Left lobe of liver (tissue), 2 donors: ENCODE measurements around the gene KHNYN. TPM values are rescaled to one million over a fixed set of nuclear protein-coding genes. Genes with fewer than 3 reads are reported as not detected.
"Not testable (repeated sequence)": the region's sequence is repeated elsewhere in the genome, so short reads cannot be mapped to it uniquely, and the experiment has no call there.

ENCODE experiments used
- ATAC-seq: fragments of 200-7000 bp; cut with Tn5 transposase; one replicate; pipeline ENCODE4 v1.9.1; 2020; ENCODE audit warnings: mild to moderate bottlenecking, moderate library complexity
- DNase-seq: peaks from one replicate; pipeline ENCODE4 v3.0.0-alpha.2; 2020; ENCODE audit warnings: low spot score
- total RNA-seq: library from RNA; stranded (reverse); gene quantifications from one replicate; pipeline ENCODE4 v1.2.1, GENCODE V29; 2021
- donor health status: DM: no; HTN: no; CAD: no; lungs with moderate emphysema.
- donor health status: DM: no; HTN: yes; CAD: no.

KHNYN gene
- total RNA-seq = 29.3 TPM

GRCh38 chr14:24429395-24430142, at the start of gene KHNYN, which contains the start of gene CBLN3:
Gene KHNYN (plus strand): TSS chr14:24429954. CDS start chr14:24430731, 777 bp downstream.
Gene CBLN3 (minus strand): TSS chr14:24429668. CDS start chr14:24429054, 614 bp downstream.
- DNase-seq = peak; percentile 90
- ATAC-seq = peak; percentile 74

DNA sequence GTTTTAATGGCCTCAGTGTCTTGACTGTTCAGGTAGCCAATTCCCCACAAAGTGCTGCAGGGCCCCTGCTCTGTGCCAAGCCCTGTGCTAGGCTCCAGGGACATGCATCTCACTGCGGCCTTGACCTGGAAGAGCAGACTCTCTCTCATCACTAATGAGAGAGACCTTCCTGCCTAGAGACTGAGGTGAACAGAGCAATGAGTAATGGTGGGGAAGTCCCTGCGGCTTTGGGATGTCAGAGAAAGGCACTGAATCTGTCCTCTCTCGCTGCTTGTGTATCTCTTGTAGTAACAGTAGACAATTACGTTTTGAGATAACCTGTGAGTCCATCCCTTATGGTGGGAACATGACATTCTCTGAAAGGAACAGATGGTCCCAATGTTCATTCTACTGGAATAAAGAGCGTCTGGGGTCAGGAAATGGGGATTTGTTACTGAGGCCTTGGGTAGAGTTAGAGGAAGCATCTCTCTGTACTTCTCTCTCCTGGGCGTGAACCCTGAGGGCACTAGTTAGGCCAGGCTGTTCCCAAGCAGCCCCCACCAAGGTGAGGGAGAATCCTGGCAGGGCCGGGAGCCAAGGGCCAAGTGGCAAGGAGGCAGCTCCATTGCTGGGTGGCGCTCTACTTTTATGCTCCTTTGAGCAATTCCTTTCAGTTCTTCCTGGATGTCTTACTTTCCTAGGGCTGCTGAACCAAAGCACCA, 48.2 kb upstream of the KHNYN start:
- DNase-seq (no peak), ATAC-seq (no peak)

DNA sequence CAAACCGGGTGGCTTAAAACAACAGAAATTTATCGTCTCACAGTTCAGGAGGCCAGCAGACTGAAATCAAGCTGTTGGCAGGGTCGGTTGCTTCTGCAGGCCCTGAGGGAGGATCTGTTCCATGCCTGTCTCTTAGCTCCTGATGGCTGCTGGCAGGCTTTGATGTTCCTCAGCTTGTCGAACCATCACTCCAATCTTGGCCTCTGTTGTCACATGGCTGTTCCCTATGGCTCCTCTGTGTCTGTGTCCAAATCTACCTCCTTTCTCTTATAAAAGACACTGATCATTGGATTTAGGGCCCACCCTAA, 47.7 kb upstream of the KHNYN start:
- DNase-seq (no peak), ATAC-seq (no peak)

- no peak for ATAC-seq
- DNase-seq = no peak
These were observed 45.6 kb upstream of the KHNYN start for GRCh38 chr14:24384169-24384568.

DNA sequence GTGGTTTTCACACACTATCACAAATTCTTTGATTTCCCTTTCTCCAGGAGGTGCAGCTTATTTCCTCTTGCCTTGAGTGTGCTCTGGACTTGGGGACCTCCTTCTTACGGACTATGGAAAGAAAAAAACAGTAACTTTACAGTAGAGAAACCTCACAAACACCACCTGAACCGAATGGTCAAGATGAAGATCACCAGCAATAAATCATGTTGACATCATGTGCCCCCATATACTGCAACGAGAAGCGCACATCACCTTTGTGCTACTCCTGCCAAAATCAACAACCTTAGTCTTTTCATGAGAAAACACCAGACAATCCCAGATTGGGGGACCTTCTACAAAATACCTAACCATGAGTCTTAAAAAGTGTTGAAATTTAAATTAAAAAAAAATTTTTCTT, 44.2 kb upstream of the KHNYN start:
- no peak for DNase-seq
- no peak for ATAC-seq

- ATAC-seq (no peak), DNase-seq (no peak)
These were observed 42.8 kb upstream of the KHNYN start for GRCh38 chr14:24387009-24387345.

DNA sequence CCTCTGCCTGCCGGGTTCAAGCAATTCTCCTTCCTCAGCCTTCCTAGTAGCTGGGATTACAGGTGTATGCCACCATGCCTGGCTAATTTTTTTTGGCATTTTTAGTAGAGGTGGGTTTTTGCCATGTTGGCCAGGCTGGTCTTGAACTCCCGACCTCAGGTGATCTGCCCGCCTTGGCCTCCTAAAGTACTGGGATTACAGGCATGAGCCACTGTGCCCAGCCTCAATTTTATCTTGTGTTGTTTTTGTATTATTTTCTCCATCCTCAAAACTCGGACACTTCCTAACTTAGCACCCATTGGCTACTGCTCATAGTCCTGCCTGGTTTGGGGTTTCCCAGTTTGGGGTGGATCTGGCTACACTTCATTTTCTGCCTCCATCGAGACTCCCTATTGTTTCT, 42.2 kb upstream of the KHNYN start:
- DNase-seq, ATAC-seq: not testable (repeated sequence)

GRCh38 chr14:24388474-24389179, 41.1 kb upstream of the KHNYN start:
- no peak for ATAC-seq
- DNase-seq = no peak

GRCh38 chr14:24389226-24389848, 40.4 kb upstream of the KHNYN start:
- DNase-seq = no peak
- ATAC-seq = peak; percentile 7

DNA sequence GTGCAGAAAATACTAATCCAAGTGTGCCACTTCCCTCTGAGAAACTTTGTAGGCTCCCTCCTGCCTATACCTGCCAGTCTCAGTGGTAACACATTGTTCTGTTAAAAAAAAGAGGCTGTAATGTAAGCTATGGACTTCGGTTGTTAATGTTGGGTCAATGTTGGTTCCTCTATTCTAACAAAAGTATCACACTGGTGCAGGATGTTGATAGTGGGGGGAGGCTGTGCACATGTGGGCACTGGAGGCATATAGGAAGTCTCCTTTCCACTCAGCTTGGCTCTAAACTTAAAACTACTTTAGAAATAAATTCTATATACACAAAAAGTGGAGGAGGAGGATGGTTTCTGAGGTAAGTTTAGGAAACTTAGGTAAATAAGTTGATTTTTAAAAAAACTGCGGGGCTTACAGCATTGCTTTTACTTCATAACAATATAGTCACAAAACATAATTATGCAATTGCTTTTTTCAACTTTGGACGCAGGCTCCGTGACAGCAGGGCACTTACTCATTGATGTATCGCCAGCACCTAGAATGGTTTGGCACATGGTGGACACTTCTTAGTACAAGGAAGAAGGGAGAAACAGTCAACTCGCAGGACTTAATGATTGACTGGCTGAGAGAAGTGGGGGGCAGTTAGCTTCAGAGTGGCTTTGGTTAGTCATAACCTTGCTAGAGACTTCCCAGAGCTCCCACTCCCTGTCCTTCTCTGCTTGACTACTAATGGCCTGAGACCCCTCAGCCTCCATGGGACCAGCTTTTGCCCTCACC, 38.9 kb upstream of the KHNYN start:
- ATAC-seq (no peak), DNase-seq (no peak)

GRCh38 chr14:24392325-24393091, 37.2 kb upstream of the KHNYN start:
- ATAC-seq (no peak), DNase-seq (no peak)

DNA sequence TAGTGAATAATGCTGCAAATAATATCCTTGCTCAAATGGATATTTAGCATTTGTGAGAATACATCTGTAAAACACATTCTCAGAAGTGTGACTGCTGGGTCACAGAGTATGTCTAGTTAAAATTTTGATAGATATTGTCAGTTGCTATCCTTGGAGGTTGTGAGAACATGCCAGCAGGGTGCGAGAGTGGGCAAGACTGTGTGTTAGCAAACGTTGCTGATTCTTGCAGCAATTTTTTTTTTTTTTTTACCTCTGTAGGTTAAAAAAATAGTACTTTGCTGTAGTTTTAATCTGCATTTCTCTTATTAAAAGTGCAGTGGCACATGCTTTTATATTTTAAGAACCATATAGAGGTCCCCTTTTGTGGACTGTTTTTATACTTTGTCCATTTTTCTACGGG, 35.5 kb upstream of the KHNYN start:
- DNase-seq (no peak), ATAC-seq (no peak)

DNA sequence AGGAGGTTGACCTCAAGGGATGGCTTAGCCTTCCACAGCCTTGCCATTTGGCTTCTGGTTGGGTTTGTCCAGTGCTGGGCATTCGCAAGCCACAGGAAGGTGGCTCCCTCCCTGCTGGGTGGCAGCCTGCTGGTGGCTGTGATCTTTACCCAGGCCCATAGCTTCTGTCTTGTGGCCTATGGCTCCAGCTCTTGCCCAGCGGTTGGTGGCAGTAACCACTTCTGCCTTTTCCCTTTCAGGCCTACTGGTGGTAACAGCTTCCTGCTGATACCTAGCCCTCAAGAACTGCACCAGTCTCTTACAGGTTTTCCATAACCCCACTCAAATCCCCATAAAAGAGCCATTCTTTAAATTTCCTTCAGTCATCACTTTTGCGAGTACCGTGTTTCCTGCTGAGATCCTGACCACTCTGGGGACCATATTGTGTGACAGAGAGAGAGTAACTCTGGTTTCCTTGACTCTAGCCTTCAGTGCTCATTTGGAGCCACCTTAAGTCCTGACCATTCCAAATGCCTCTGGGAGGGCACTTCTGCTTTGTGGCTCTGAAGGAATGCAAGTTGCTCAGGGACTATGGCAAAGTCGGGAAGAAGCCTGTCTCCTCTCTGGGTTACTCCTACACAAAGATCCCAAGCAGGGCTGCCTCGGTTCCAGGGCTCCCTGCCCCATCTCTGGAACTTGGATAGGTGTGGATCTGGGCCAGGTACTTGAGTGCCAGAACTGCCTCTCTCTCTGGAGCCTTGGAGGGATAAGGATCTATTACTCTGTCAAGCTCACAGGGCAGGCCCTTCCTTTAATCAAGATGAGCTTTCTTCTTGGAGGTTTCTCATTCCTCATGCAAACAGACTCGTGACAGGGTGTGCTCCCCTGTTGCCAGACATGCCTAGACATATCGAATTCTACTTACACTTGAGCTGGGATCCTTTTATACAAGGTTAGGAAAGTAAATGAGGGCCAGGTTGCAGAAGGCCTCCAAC, 33.9 kb upstream of the KHNYN start:
- no peak for ATAC-seq
- DNase-seq = no peak

GRCh38 chr14:24397639-24398292, 32.0 kb upstream of the KHNYN start:
- no peak for DNase-seq

GRCh38 chr14:24398293-24398652, 31.5 kb upstream of the KHNYN start:
- DNase-seq = no peak
- peak; percentile 30 for ATAC-seq

More at GRCh38 chr14:24397639-24398292, 32.0 kb upstream of the KHNYN start:
- ATAC-seq = no peak

- ATAC-seq (peak; percentile 77), DNase-seq (peak; percentile 55)
These were observed 30.9 kb upstream of the KHNYN start, which contains the start of gene NYNRIN for GRCh38 chr14:24398653-24399446. Gene NYNRIN (plus strand): TSS chr14:24399003. CDS start chr14:24399247, 244 bp downstream.

DNA sequence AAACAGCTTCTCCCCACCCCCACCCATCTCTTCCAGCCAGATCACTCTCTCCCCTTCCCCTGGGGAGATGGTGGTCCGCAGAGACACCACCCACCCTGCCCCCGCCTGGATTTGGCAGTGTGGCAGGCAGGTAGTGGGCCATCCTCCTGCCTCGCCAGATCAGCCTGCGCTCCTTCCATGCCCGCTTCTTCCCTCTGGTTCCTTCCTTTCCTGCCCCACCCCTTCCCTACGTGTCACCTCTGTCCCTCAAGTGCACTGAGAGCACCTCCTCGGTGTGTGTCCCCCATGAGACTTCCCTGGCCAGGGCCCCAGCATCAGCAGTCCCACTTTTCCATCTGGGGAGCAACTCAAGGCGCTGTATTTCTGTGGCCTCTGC, 30.3 kb upstream of the KHNYN start:
- DNase-seq = no peak

More for the DNA sequence above, 30.3 kb upstream of the KHNYN start:
- peak; percentile 27 for ATAC-seq
